Heart left ventricle (tissue), 16 donors: Measurements from ENCODE around the gene DCLK3. TPM values are rescaled to one million over a fixed set of nuclear protein-coding genes. Genes with fewer than 3 reads are reported as not detected.

Source experiments
- ATAC-seq, 4 donors: fragments of 200-7000 bp; cut with Tn5 transposase; one replicate each; pipeline ENCODE4 v1.9.1; 2020 to 2022; ENCODE audit warnings: moderate library complexity in 4 of 4, mild to moderate bottlenecking in 3 of 4, moderate number of reproducible peaks in 1 of 4
- DNase-seq, 5 donors: peaks; one replicate each; pipeline ENCODE4 v3.0.0-alpha.2; 2020
- H3K27ac ChIP-seq, 12 donors: fragments of 200-600 bp; sonication (generic) in 4 of 12; one replicate each; pipeline versions ENCODE4 v1.5.0 to v1.8.0; 2016 to 2022; ENCODE audit warnings: mild to moderate bottlenecking in 2 of 12
- H3K27me3 ChIP-seq, 9 donors: fragments of 200-600 bp; sonication (generic) in 2 of 9; one replicate each; pipeline versions ENCODE4 v1.5.1 to v1.8.0; 2016 to 2022; ENCODE audit warnings: mild to moderate bottlenecking in 3 of 9
- H3K36me3 ChIP-seq, 9 donors: fragments of 200-600 bp; sonication (generic) in 2 of 9; one replicate each; pipeline versions ENCODE4 v1.5.0 to v1.8.0; 2018 to 2022; ENCODE audit warnings: mild to moderate bottlenecking in 2 of 9
- H3K4me1 ChIP-seq, 12 donors: fragments of 200-600 bp; sonication (generic) in 4 of 12; one replicate each; pipeline versions ENCODE4 v1.5.0 to v1.8.0; 2016 to 2022; ENCODE audit warnings: mild to moderate bottlenecking in 3 of 12
- H3K4me3 ChIP-seq, 12 donors: fragments of 200-600 bp; sonication (generic) in 4 of 12; one replicate each; pipeline versions ENCODE4 v1.5.0 to v1.8.0; 2017 to 2022; ENCODE audit warnings: mild to moderate bottlenecking in 9 of 12, moderate library complexity in 4 of 12
- H3K9me3 ChIP-seq, 12 donors: fragments of 200-600 bp; sonication (generic) in 4 of 12; one replicate each; pipeline versions ENCODE4 v1.5.0 to v1.8.0; 2016 to 2022; ENCODE audit warnings: mild to moderate bottlenecking in 1 of 12
- CTCF ChIP-seq, 12 donors: fragments of 200-600 bp; sonication (generic) in 4 of 12; IDR thresholded peaks; one replicate each; pipeline versions ENCODE4 v1.5.0 to v1.8.0; 2018 to 2022; ENCODE audit warnings: antibody characterized with exemption in 12 of 12, mild to moderate bottlenecking in 5 of 12
- POLR2A ChIP-seq, 2 donors: fragments of 450-650 bp; IDR thresholded peaks; one replicate each; pipeline ENCODE4 v1.6.1; 2017; ENCODE audit warnings: antibody characterized with exemption in 2 of 2, mild to moderate bottlenecking in 2 of 2, moderate library complexity in 2 of 2
- WGBS, 4 donors: extraction: QIAGEN DNeasy Blood & Tissue Kit in 2 of 4; methylation state at CpG; one replicate each; pipeline versions ENCODE4 v1.1.5 to v1.1.7; 2013 to 2018; 5-methylcytosine and 5-hydroxymethylcytosine counted together
- intact Hi-C, 10 donors: fragments of 100-400 bp; cut with DNase I; formaldehyde crosslinking; loops; one replicate each; pipeline versions ENCODE4 v1.11.1 to v1.14.2; 2022
- polyA plus RNA-seq, 2 donors: library from polyadenylated mRNA; stranded (reverse); fragments of 200-250 nt; gene quantifications; one replicate each; pipeline ENCODE4 v1.2.3, GENCODE V29; 2013
- total RNA-seq, 9 donors: library from RNA; depleted of rRNA in 2 of 9; stranded (reverse); fragments of >200 nt in 2 of 9; fragmentation: NEBNext Ultra II Directional in 3 of 9; extraction: Animal tissue kit (Norgen Biotek cat#: 25700) in 3 of 9; gene quantifications; one replicate each; pipeline versions ENCODE4 v1.1.0 to v1.2.4, GENCODE V29; 2016 to 2023
- donor health status: ischemic (EF 13 %, LVEDD 7.1; RV severe dilation, severe dysfunction).
- donor health status: healthy with polysubstance abuse.
- donor health status: DM: no; HTN: yes; CAD: no.
- donor health status: DM: no; HTN: no; CAD: no.
- donor health status: ischemic (EF 25% LVEDD 6.9; RV normal size, moderate dysfunction).
- donor health status: ischemic (EF 25% LVEDD 5.7; RV mildly dilated, moderate dysfunction).
- donor health status: healthy.
- donor health status: DM: yes; HTN: yes; CAD: no.
- donor health status: ischemic (EF 35%, LVEDD 5.7; RV mildly dilated, moderate dysfunction).
- donor health status: nonischemic (EF 11% LVEDD 7.7; RV severe dilation, severe dysfunction).
- donor health status: DM: yes; HTN: yes; CAD: no.
- donor health status: PGD.
- donor health status: ischemic (EF 29% LVEDD 5.4; RV normal size, mild dysfunction).
- donor health status: nonischemic (EF 23%, LVEDD 6.1; RV moderate dilation, normal function).

The DCLK3 gene
- total and polyA plus RNA-seq, 11 donors = 0.08 to 0.48 (median 0.15) TPM; not detected in 1

DNA sequence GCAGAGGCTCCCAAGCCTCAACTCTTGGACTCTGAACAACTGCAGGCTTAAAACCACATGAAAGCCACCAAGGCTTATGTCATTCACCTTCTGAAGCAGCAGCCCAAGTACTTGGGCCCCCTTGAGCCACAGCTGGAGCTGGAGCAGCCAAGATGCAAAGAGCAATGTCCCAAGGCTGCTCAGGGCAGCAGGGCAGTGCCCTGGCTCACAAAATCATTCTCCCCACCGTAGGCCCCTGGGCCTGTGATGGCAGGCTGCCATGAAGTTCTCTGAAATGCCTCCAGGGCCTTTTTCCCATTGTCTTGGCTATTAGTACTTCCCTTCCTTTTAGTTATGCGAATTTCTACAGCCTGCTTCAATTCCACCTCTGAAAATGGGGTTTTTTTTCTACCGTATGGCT lies 83.4 kb downstream of the DCLK3 start:
- H3K36me3 ChIP-seq = no peaks in the 10 kb centered on the region
- 55 to 66% (median 63%) methylated on average over 3 of the region's 3 CpGs for WGBS, 4 donors
- no peak for ATAC-seq
- no peak for DNase-seq
- H3K27me3 ChIP-seq = no peaks in the 10 kb centered on the region
- no peak overlapping the region for H3K4me3 ChIP-seq
- intact Hi-C loops = no loop called here
- TF ChIP-seq CTCF (IDR thresholded peaks at IDR 0.05) = no peak
- TF ChIP-seq POLR2A (IDR thresholded peaks at IDR 0.05) = no peak
- H3K4me1 ChIP-seq = no peaks in the 10 kb centered on the region
- peaks cover 0 to 50% (median 21%) of the 10 kb centered on the region in 12 donors for H3K9me3 ChIP-seq
- no peak overlapping the region for H3K27ac ChIP-seq

- TF ChIP-seq POLR2A (IDR thresholded peaks at IDR 0.05) = no peak
- no peak for TF ChIP-seq CTCF (IDR thresholded peaks at IDR 0.05)
- H3K27ac ChIP-seq = no peak overlapping the region
- ATAC-seq = no peak
- peaks cover 0 to 53% (median 22%) of the 10 kb centered on the region in 12 donors for H3K9me3 ChIP-seq
- intact Hi-C loops = no loop called here
- 60 to 70% (median 66%) methylated on average over 1 of the region's 1 CpG for WGBS, 4 donors
- no peaks in the 10 kb centered on the region for H3K36me3 ChIP-seq
- H3K4me3 ChIP-seq = no peak overlapping the region
- H3K27me3 ChIP-seq = no peaks in the 10 kb centered on the region
- H3K4me1 ChIP-seq = no peaks in the 10 kb centered on the region
- no peak for DNase-seq
Measured at GRCh38 chr3:36679384-36680200, 84.8 kb downstream of the DCLK3 start.

DNA sequence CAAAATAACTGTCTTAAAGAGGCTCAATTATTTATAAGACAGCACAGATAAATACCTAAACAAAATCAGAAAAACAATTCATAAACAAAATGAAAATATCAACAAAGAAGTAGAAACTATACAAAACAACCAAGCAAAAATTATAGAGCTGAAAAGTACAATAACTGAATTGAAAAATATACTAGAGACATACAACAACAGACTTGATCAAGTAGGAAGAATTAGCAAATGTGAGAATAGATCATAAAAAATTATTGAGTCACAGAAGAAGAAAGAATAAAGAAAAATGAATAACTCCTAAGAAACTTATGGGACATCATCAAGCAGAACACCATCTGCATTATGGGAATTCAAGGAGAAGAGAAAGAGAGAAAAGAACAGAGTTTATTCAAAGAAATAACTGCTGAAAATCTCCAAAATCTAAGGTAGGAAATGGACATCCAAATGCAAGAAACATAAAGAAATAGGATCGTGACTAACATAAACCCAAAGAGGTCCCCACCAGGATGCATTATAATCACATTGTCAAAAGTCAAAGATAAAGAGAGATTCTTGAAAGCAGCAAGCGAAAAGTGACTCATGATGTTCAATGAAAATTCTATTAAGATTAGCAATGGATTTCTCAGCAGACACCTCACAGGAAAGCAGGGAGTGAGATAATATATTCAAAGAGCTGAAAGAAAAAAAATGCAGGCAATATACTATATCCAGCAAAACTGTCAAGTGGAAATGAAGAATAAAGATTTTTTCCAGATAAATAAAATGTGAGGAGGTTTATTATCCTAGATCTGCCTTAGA lies 85.9 kb downstream of the DCLK3 start:
- peaks cover 0 to 53% (median 22%) of the 10 kb centered on the region in 12 donors for H3K9me3 ChIP-seq
- ATAC-seq (no peak), DNase-seq (no peak)
- H3K4me1 ChIP-seq = no peaks in the 10 kb centered on the region
- intact Hi-C loops = no loop called here
- H3K27ac ChIP-seq = no peak overlapping the region
- no peak overlapping the region for H3K4me3 ChIP-seq
- no peaks in the 10 kb centered on the region for H3K27me3 ChIP-seq
- 74 to 80% (median 79%) methylated on average over 2 of the region's 2 CpGs for WGBS, 4 donors
- TF ChIP-seq POLR2A (IDR thresholded peaks at IDR 0.05) (no peak), CTCF (IDR thresholded peaks at IDR 0.05) (no peak)
- H3K36me3 ChIP-seq = no peaks in the 10 kb centered on the region

DNA sequence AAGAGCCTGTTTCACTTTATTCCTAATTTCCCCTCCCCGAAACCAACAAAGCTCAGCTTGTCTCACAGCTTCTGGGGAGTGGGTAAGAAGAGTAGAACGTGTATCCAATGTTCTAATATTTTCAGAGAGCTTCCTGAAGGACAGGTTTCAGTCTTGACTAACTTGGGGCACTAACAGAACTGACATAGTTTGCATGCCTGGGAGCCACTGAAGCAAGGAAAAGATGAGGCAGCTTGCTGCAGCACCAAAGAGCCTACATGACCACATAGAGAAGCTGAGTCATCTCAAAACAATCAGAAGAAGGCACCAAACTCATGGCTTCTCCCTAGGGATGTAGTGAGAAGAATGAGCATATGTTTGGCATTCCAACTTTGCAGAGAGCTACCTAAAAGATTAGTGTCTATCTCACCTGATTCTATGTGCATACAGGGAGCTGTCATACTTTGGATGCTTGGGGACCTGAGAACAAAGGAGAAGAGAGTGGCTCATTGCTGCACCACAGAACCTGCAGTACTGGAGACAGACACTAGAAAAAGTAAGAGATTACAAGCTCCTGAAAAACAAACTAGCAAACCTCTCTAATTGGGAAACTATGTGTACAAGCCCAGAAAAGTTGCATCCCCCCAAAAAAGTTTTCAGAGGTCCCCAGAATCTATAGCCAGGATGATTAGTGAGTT lies 86.9 kb downstream of the DCLK3 start:
- Histone ChIP-seq H3K36me3 (no peaks in the 10 kb centered on the region), H3K27me3 (no peaks in the 10 kb centered on the region), H3K9me3 (peaks cover 0 to 52% (median 22%) of the 10 kb centered on the region in 12 donors), H3K4me1 (no peaks in the 10 kb centered on the region), H3K4me3 (no peak overlapping the region), H3K27ac (no peak overlapping the region)
- DNase-seq (no peak), ATAC-seq (no peak)
- intact Hi-C loops = no loop called here
- TF ChIP-seq CTCF (IDR thresholded peaks at IDR 0.05) (no peak), POLR2A (IDR thresholded peaks at IDR 0.05) (no peak)
- WGBS, 4 donors = 48 to 73% (median 71%) methylated on average over 2 of the region's 2 CpGs
